Activated CD4-positive, alpha-beta memory T cell treated with anti-CD3 and anti-CD28 coated beads for 36 hours (primary cell): ENCODE results near the gene COX6B2. TPM values are rescaled to one million over a fixed set of nuclear protein-coding genes. Genes with fewer than 3 reads are reported as not detected.

Source experiments
- CTCF ChIA-PET: fragments of 350-600 bp; sonication (Branson Sonifier 250); formaldehyde crosslinking; loops from one replicate; lab custom pipeline; 2021; ENCODE audit warnings: antibody characterized with exemption, inconsistent platforms; lab: Charles Lee
- POLR2A ChIA-PET: fragments of 350-600 bp; sonication (Branson Sonifier 250); formaldehyde crosslinking; loops from one replicate; lab custom pipeline; 2021; ENCODE audit warnings: antibody characterized with exemption; lab: Charles Lee
- DNase-seq: peaks from one replicate; pipeline ENCODE4 v3.0.0-alpha.2; 2020
- H3K27ac Mint-ChIP-seq: one replicate; pipeline ENCODE4 v1.8.0; 2021; ENCODE audit warnings: mixed read lengths
- H3K27me3 Mint-ChIP-seq: one replicate; pipeline ENCODE4 v1.8.0; 2021; ENCODE audit warnings: mixed read lengths
- H3K36me3 Mint-ChIP-seq: one replicate; pipeline ENCODE4 v1.8.0; 2021; ENCODE audit warnings: mixed read lengths
- H3K4me1 Mint-ChIP-seq: one replicate; pipeline ENCODE4 v1.8.0; 2021; ENCODE audit warnings: low read depth, mixed read lengths
- H3K4me3 Mint-ChIP-seq: one replicate; pipeline ENCODE4 v1.8.0; 2021; ENCODE audit warnings: mild to moderate bottlenecking, mixed read lengths
- H3K9me3 Mint-ChIP-seq: one replicate; pipeline ENCODE4 v1.8.0; 2021; ENCODE audit warnings: mixed read lengths
- intact Hi-C: fragments of 100-400 bp; cut with micrococcal nuclease; formaldehyde crosslinking; loops from one replicate; pipeline ENCODE4 v1.15.1; 2023
- total RNA-seq, 2 experiments: library from RNA; stranded (reverse); gene quantifications; one replicate each; pipeline ENCODE4 v1.2.3, GENCODE V29; 2021

COX6B2 gene
- total RNA-seq, 2 experiments from 2014 or later = 0.15 to 0.81 TPM

DNA sequence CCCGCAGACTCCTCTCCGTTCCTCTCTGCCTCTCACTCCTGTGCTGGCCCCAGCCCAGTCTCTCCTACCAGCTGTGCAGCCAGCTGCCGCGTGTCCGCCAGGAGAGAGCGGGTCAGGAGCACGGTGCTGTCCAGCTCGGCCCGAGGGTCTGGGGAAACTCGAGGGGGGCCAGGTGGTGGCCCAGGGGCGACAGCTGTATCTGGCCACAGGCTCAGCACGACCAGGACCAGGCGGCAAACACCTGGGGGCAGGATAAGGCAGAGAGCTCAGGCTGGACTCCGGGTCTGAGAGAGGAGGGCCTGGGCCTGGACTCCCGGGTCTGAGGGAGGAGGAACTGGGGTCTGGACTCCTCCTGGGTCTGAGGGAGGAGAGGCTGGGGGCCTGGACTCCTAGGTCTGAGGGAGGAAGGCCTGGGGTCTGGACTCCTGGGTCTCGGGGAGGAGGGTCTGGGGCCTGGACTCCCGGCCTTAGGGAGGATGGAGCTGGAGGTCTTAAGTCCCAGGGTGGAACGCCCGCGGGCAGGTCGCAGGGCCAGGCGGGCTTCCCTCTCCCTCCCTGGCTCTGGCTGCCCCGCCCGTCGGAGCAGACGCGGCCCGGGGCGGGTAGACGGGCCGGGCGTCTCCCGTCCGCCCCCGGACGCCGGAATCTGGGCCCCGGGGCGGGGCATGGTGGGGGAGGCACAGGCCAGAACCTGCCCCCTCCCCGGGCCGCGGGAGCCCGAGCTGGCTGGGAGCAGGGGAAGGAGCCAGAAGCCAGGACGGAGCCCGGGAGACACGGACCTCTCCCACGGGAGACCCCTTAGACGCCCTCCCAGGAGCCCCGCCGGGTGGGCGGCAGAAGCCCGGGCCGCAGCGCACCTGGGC is 14.4 kb upstream of the COX6B2 start:
- Mint-ChIP-seq H3K4me3 (no peak overlapping the region), H3K27me3 (peaks cover 40% of the 10 kb centered on the region), H3K9me3 (no peaks in the 10 kb centered on the region), H3K36me3 (no peaks in the 10 kb centered on the region), H3K4me1 (peaks cover 6% of the 10 kb centered on the region), H3K27ac (no peak overlapping the region)
- DNase-seq = peak; percentile 34
- intact Hi-C loops = no loop called here
- CTCF ChIA-PET = interaction anchor here (0.9 to 1.0 kb wide), 2 partner anchors 11 to 67 kb away, joined by 3 to 4 read pairs; no protein-coding TSS in a partner anchor
- POLR2A ChIA-PET = interaction anchor here (1.4 kb wide), 1 partner anchor 15 kb away, joined by 8 read pairs; the partner anchor contains the start of gene TMEM238

DNA sequence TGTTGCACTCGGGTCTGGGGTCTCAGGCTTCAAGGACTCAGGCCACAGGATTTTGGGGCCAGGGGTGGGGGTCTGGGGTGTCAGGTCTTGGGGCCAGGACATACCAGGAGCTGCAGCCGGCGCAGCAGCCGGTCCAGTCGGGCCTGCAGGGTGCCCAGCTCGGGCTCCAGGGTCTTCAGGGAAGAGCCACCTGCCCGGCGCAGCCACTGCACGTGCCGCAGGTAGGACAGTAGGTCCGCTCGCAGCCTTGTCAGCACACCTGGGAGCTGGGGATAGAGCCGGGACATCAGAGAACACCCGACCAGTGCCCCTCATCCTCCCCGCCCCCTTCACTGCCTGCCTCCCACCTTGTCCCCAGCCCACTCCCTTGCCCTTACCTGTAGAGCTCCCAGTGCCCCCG is 13.6 kb upstream of the COX6B2 start:
- DNase-seq = no peak
- Mint-ChIP-seq H3K4me3 (no peak overlapping the region), H3K9me3 (no peaks in the 10 kb centered on the region), H3K4me1 (peaks cover 6% of the 10 kb centered on the region), H3K36me3 (no peaks in the 10 kb centered on the region), H3K27ac (no peak overlapping the region), H3K27me3 (peaks cover 35% of the 10 kb centered on the region)
- ChIA-PET POLR2A (interaction anchor here (1.4 kb wide), 1 partner anchor 16 kb away, joined by 8 read pairs; the partner anchor contains the start of gene TMEM238), CTCF (interaction anchor here (1.0 kb wide), 1 partner anchor 11 kb away, joined by 3 read pairs; no protein-coding TSS in a partner anchor)
- intact Hi-C loops = no loop called here

DNA sequence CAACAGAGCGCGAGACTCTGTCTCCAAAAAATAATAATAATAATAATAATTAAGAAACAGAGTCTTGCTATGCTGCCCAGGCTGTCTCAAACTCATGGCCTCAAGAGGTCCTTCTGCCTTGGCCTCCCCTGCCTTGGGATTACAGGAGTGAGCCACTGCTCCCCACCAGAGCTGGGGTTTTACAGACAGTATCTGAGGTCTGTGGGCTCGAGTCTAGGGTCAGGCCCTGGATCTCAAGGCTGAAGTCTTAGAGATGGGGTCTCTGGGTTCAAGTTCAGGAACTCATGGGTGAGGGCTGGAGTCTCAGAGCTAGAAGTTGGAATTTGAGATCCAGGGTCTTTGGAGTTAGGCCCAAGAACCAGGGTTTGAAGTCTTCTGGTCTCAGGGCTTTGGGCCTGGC is 12.3 kb upstream of the COX6B2 start:
- Mint-ChIP-seq H3K27me3 (peaks cover 27% of the 10 kb centered on the region), H3K36me3 (no peaks in the 10 kb centered on the region), H3K9me3 (no peaks in the 10 kb centered on the region), H3K27ac (no peak overlapping the region), H3K4me3 (no peak overlapping the region), H3K4me1 (peaks cover 6% of the 10 kb centered on the region)
- ChIA-PET CTCF (no interaction called here), POLR2A (no interaction called here)
- no peak for DNase-seq
- intact Hi-C loops = no loop called here

DNA sequence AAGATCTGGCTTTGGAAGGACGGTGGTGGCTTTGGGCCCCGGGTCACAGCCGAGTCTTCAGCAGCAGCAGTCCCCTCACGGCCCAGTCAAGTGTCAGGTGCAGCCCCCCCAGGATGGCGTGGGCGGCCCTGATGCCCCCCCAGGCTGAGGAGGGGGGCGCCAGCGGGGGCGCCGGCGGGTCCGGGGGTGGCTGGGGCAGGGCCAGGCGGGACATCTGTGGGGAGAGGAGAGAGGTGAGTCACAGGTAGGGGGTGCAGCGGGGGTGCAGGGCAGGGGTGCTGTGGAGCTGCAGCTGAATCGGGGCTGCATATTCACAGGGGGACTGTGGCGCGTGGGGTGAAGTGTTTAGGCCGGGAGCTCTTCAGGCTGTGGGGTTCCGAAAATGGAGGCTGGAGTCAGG is 11.4 kb upstream of the COX6B2 start:
- Mint-ChIP-seq H3K27me3 (peaks cover 21% of the 10 kb centered on the region), H3K9me3 (no peaks in the 10 kb centered on the region), H3K4me1 (peaks cover 6% of the 10 kb centered on the region), H3K36me3 (no peaks in the 10 kb centered on the region), H3K27ac (no peak overlapping the region), H3K4me3 (no peak overlapping the region)
- no peak for DNase-seq
- POLR2A ChIA-PET = no interaction called here
- intact Hi-C loops = no loop called here
- CTCF ChIA-PET = no interaction called here

DNA sequence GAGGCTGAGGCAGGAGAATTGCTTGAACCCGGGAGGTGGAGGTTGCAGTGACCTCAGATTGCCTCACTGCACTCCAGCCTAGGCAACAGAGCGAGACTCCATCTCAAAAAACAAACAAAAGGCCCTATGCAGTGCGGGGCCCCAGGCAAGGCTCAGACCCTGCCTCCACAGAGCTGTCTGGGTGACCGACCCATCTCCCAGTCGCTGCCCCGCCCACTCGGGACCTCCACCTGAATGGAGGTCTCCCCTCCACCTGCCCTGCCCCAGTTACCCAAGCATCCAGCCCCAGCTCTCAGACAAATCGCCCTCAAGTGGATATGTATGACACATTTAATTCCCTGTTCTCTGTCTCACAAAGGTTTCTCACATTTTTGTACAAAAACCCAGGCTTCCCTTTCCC is 10.7 kb upstream of the COX6B2 start:
- peaks cover 4% of the 10 kb centered on the region for H3K4me1 Mint-ChIP-seq
- DNase-seq = no peak
- peaks cover 15% of the 10 kb centered on the region for H3K27me3 Mint-ChIP-seq
- ChIA-PET POLR2A (no interaction called here), CTCF (no interaction called here)
- H3K36me3 Mint-ChIP-seq = no peaks in the 10 kb centered on the region
- H3K9me3 Mint-ChIP-seq = no peaks in the 10 kb centered on the region
- H3K27ac Mint-ChIP-seq = no peak overlapping the region
- intact Hi-C loops = no loop called here
- no peak overlapping the region for H3K4me3 Mint-ChIP-seq

DNA sequence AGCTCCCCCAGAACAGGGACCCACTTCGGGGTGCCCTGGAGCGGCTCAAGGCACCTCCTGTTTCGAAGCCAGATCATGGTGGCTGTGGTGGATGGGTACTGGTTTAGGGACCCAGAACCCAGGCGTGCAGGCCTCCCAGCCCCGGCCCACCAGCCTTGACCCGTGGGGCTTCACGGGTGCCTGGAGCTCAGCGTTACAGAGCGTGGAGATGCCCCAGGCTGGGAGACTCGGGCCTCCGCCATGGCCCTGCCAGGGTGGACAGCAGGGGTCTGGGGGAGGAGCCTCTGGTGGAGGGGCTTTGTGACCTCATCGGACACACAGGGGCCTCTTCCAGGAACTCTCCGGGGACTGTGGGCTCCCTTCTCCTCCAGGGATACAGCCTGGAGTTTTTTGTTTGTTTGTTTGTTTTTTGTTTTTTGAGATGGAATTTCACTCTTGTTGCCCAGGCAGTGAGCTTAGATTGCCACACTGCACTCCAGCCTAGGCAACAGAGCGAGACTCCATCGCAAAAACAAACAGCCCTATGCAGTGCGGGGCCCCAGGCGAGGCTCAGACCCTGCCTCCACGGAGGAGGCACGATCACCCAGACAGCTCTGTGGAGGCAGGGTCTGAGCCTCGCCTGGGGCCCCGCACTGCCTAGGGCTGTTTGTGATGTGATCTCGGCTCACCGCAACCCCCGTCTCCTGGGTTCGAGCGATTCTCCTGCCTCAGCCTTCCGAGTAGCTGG is 8.6 kb upstream of the COX6B2 start, which contains the start of gene GARIN5B:
TSS of gene GARIN5B (minus strand) at position 271 of the 727 bp plus-strand sequence. CDS start at position 77, 194 bp downstream.
- POLR2A ChIA-PET = no interaction called here
- CTCF ChIA-PET = no interaction called here
- Mint-ChIP-seq H3K27ac (no peak within 1 kb of the TSS), H3K36me3 (no peaks in the 10 kb centered on the region), H3K9me3 (no peaks in the 10 kb centered on the region), H3K27me3 (peaks cover 7% of the 10 kb centered on the region), H3K4me3 (no peak within 1 kb of the TSS), H3K4me1 (no peaks in the 10 kb centered on the region)
- DNase-seq = no peak
- intact Hi-C loops = no loop called here

DNA sequence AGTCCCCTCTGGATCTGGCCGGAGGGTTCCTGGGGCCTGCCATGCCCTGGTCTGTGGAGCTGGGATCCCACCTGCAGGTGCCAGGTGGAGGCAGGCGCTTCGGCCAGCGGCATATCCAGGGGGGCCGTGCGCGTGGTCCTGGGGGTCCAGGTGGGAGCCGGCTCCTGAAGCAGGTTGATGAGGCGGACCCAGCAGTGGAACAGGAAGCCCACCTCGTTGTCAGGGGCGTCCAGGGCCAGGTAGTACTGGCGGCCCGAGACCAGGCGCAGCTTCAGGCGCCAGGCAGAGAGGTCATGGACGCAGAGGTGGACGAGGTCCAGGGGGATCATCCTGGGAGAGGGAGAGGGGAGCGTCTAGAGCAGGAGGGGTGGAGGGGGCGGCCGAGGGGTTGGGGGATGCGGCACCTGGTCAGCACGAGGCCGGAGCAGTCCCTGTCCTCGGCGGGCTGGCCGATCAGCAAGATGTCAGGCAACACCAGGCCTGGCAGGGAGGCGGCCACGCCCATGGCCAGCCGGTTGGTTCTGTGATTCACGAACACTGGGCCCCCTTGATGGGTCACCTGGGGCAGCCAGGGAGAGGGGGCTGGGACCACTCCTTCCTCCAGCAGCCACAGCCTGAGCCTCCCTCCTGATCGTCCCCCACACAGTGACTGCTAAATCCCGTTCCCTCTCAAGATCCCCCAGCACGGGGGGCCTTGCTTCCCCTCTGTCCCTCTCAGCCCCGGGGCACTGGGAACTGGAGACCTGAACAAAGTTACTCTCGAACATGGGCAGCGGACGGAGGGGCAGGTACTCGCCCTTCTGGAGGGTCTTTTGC is 7.9 kb upstream of the COX6B2 start:
- POLR2A ChIA-PET = no interaction called here
- intact Hi-C loops = no loop called here
- H3K4me3 Mint-ChIP-seq = no peak overlapping the region
- H3K36me3 Mint-ChIP-seq = no peaks in the 10 kb centered on the region
- no peak for DNase-seq
- CTCF ChIA-PET = no interaction called here
- peaks cover 6% of the 10 kb centered on the region for H3K27me3 Mint-ChIP-seq
- no peaks in the 10 kb centered on the region for H3K4me1 Mint-ChIP-seq
- no peak overlapping the region for H3K27ac Mint-ChIP-seq
- H3K9me3 Mint-ChIP-seq = no peaks in the 10 kb centered on the region

DNA sequence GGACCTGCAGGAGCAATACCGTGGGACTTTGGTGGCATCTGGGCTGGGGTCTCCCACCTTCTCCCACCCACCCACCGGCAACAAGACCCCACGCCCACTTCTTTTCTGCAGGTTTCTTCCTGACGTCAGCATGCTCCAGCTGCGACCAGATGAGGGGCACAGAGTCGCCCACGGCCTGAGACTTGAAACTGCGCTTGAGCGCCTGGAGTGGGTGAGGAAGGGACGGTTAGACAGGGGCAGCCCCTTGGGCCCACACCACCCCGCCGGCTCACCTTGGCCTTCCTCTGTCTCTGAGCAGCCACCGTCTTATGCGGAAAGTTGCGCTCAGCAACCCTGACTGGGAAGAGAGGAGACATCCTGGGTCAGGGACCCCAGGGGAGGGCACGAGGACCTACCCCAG is 6.4 kb upstream of the COX6B2 start:
- no peak overlapping the region for H3K4me3 Mint-ChIP-seq
- no peak for DNase-seq
- intact Hi-C loops = no loop called here
- POLR2A ChIA-PET = no interaction called here
- peaks cover 6% of the 10 kb centered on the region for H3K27me3 Mint-ChIP-seq
- no peaks in the 10 kb centered on the region for H3K36me3 Mint-ChIP-seq
- no peaks in the 10 kb centered on the region for H3K9me3 Mint-ChIP-seq
- CTCF ChIA-PET = no interaction called here
- no peak overlapping the region for H3K27ac Mint-ChIP-seq
- H3K4me1 Mint-ChIP-seq = no peaks in the 10 kb centered on the region

DNA sequence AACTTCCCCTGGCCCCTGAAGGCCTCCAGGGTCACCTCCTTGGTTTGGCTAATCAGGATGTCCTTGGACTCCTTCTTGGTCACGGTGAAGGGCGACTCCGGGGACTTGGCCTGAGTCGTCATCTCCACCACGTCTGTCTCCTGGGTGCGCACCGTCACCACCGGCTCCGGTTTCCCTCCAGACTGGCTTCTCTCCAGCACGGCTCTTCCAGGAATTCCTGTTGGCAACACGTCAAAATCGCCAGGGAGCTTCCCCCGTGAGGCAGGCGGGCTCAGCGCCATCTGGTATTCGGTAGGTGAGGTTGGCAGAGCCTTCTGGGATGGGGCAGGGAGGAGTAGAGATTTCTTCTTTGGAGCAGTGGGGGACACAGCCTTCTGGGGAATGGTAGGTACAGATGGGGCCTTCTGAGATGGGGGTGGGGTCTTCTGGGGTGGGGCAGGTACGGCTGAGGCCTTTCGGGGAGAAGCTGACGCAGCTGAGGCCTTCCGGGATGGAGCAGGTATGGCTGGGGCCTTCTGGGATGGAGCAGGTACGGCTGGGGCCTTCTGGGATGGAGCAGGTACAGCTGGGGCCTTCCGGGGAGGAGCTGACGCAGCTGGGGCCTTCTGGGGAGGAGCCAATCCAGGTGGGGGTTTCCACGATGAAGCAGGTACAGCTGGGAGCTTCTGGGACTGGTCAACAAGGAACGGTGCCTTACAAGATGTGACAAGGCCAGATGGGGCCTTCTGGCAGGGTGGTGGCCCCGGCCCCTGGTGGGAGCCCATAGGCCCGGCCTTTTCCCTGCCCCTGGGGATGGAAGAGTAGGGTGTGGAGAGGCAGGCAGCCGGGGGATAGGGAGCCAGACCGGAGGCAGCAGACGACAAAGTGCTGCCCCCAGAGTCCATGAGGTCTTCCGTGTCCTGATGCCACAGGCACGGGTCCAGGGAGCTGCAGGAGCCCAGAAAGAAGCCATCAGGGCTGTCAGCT is 4.7 kb upstream of the COX6B2 start:
- no peak overlapping the region for H3K4me3 Mint-ChIP-seq
- H3K4me1 Mint-ChIP-seq = no peaks in the 10 kb centered on the region
- CTCF ChIA-PET = interaction anchor here (0.7 kb wide), 1 partner anchor 11 kb away, joined by 3 read pairs; no protein-coding TSS in a partner anchor
- no peaks in the 10 kb centered on the region for H3K36me3 Mint-ChIP-seq
- intact Hi-C loops = no loop called here
- POLR2A ChIA-PET = no interaction called here
- no peak for DNase-seq
- no peak overlapping the region for H3K27ac Mint-ChIP-seq
- no peaks in the 10 kb centered on the region for H3K9me3 Mint-ChIP-seq
- peaks cover 15% of the 10 kb centered on the region for H3K27me3 Mint-ChIP-seq

DNA sequence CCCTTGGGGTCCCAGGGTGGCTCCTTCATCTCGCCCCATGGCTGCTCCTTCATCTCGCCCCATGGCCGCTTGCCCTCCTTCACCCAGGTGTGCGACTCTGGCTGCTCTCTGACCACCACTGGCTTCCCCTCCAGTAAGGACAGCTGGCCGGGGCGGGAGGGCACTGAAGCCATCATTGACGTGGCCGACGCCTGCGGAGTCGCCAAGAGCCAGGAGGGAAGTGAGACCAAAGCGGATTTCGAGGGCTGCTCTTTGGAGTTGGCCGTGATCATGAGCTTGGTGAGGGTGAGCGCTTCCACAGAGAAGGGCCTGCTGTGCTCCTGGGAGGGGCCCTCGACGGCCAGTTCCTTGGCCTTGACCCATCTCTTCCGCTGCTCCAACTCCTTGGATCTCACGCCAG is 4.0 kb upstream of the COX6B2 start:
- Mint-ChIP-seq H3K9me3 (no peaks in the 10 kb centered on the region), H3K36me3 (no peaks in the 10 kb centered on the region), H3K27ac (no peak overlapping the region), H3K4me1 (peaks cover 3% of the 10 kb centered on the region), H3K4me3 (no peak overlapping the region), H3K27me3 (peaks cover 19% of the 10 kb centered on the region)
- POLR2A ChIA-PET = no interaction called here
- CTCF ChIA-PET = no interaction called here
- intact Hi-C loops = no loop called here
- no peak for DNase-seq

DNA sequence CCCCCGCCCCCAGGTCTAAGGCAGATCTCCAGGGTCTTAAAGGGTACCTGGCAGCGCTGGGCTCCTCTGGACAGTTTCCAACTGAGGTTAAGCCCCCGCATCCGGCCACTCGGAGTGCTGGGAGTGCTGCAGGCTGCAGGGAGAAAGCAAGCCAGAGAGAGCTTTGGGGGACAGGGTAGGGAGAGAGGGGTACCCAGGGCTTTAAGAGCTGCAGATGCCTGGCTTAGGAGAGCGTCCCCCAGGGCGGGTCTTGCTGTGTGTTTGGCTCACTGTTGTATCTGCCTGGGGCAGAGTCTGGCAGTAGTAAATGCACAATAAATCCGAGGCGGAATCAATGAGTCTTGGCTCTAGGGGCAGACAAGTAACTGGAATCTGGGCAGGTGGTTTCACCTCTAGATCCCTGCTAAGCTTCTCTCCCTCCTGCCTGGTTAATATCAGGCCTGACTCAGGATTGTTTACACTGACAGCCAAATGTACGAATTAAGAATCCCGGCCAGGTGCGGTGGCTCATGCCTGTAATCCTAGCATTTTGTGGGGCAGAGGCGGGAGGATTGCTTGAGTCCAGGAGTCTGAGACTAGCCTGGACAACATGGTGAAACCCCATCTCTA is 798 bp upstream of the COX6B2 start:
- POLR2A ChIA-PET = no interaction called here
- CTCF ChIA-PET = no interaction called here
- no peak for DNase-seq
- no peak overlapping the region for H3K27ac Mint-ChIP-seq
- no peak overlapping the region for H3K4me3 Mint-ChIP-seq
- no peaks in the 10 kb centered on the region for H3K9me3 Mint-ChIP-seq
- peaks cover 13% of the 10 kb centered on the region for H3K4me1 Mint-ChIP-seq
- intact Hi-C loops = no loop called here
- H3K36me3 Mint-ChIP-seq = no peaks in the 10 kb centered on the region
- peaks cover 45% of the 10 kb centered on the region for H3K27me3 Mint-ChIP-seq
